Right forelimb (tissue), 1 donor: ENCODE measurements around the gene MAPKBP1.
"Not testable (repeated sequence)": the region's sequence is repeated elsewhere in the genome, so short reads cannot be mapped to it uniquely, and the experiment has no call there.

Experiments used
- DNase-seq: peaks from one replicate; pipeline ENCODE4 v3.0.0-alpha.2; 2018

MAPKBP1 gene

DNA sequence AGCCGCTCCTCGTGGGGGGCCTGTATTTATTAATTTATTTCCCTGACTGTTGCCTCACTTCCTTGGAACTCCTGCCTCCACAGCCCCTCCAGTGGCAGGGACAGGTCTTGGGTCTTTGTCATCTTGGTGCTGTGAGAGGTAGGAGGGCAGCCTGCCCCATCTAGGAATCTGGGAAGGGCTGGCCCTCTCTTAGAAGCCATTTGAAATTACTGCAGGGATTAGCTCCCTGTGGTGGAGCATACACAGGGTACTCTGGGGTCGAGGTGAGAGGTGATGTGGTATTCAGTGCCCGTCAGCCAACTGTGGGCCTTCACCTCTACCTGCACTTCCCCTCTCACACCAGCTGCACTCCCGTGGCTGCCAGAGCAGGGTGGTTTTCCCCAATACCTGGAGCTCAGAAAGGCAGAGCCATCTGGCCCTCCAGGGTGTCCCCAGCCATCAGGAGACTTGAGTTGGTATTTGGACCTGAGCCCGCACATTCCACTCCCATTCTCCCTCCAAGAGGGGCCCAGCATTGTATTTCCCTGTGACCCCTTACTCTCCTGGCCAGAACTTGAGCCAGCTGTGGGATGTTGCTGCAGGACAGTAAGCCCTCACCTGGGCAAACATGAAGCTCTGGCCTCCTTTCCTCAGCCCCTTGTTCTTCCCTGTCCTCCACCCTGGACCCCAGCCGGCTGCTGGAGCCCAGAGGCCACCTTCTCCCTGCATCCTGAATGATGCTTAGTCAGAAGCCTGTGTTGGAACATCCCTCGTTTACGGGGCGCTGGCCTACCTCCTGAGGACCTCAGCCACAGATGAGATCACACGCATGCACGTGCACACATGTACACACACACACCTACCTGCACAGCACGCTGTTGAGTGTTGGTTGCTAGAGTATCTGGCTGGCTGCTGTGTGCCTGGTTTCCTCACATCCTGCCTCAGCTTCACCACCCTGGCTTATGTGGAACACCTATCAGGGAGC is 51.6 kb downstream of the MAPKBP1 start:
- no peak for DNase-seq

DNA sequence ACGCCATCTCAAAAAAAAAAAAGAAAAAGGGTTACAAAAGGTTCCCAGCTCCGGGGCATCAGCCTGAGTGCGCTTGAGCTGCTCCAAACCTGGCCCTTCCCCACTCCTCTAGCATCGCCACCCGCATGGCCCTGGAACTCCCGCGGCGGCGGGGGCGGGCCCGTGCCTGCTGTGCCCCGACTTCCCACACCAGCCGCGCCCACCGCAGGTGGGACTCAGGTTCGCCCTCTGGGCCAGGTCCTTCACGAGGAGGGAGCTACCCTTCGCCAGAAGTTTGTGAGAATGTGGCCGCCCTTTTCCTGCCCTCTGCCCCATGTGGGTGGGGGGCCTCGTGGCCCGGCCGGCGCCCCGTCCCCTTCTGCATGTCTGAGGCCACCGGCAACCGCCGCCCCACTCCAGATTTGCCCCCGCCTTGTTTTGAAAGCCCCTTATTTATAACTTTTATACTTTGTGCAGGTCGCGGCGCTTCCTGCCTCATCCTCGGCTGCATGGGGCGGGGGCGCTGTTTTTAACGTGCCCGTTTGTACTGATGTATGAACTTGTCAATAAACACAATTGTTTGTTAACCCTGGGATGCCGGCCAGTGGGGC is 53.1 kb downstream of the MAPKBP1 start:
- DNase-seq, result peak; percentile 57

DNA sequence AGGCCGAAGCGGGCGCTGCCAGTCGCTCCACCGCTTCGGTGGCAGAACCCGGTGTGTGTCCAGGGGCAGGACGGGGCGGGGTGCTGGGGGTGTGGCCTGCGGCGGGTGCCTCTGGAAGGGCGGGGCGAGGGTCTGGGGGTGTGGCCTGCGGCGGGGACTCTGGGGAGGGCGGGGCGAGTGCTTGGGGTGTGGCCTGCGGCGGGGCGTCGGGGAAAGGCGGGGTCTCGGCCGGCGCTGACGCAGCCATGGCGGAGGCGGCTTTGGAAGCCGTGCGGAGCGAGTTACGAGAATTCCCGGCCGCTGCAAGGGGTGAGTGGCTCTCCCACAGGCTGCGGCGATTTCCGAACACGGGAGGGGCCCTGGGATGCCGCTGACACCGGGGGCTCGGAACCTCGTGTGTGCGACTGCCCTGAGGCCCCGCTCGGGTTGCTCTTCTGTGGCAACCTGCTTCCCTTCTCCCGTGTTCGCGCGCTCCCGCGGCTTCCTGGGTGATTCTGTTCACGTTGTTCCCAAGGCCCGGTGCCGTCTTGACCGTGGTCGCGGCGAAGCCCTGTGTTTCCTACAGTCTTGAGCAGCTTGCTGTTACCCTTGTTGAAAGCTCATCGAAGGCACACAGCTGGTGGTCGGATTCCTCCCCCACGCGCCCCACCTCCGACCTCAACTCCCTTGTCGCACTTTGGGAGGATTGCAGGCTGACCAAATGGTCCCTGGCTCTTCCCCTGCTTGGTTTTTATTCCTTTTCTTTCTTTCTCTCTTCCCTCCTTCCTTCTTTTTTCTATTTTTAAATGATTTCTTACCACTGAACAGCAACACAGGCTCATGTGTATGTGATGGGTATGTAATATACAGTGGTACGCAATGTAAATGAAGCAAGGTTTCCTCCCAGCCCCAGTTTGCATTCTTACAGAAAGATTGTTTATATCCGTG is 53.9 kb downstream of the MAPKBP1 start, which contains the start of gene JMJD7:
Gene JMJD7 (plus strand): TSS at position 213 of the 927 bp plus-strand sequence. CDS start 33 bp downstream, at position 246.
- peak; percentile 98 for DNase-seq

DNA sequence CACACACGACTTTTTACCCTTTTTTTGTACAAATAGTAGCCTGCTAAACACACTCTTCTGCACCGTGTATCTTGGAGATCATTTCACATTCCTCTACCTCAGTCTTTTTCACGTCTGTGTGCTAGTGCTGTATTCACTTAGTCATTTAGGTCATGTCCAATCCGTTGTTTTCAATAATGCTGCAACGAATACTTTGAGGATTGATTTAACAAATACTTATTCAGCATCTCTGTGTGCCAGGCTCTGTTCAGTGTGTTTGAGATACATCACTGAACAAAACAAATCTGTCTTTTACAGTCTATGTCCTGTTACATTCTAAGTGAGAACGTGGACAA is 54.5 kb downstream of the MAPKBP1 start:
- DNase-seq, result no peak

DNA sequence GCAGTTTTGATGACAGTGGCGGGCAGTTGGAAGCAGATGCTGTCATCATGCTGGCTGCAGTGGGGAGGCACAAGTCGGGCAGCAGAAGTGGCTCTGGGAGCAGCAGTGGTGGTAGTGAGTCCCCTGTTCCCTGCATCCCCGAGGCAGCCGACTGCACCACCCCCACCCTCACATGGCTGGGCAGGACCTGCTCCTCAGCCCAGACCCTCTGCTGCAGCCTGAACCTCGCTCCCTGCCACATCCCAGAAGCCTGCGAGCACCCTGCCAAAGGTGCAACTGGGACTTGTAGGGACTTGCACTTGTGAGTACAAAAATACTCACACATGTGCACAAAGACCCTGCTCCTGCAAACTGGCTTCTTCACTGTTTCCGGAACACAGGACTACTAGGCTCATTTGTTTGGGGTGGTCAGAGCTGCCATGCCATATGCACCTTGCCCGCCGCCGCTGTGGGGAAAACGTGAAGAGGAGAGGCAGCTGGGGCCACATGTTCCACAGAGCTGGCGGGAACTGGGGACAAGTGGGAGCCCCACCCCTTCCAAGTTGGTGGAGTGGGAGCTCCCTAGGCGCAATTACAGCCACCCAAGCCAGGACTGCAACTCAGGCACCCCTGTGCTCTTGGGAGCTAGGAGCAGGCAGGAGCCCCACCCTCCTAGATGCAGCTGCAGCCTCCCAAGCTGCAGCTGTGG is 55.8 kb downstream of the MAPKBP1 start:
- no peak for DNase-seq

DNA sequence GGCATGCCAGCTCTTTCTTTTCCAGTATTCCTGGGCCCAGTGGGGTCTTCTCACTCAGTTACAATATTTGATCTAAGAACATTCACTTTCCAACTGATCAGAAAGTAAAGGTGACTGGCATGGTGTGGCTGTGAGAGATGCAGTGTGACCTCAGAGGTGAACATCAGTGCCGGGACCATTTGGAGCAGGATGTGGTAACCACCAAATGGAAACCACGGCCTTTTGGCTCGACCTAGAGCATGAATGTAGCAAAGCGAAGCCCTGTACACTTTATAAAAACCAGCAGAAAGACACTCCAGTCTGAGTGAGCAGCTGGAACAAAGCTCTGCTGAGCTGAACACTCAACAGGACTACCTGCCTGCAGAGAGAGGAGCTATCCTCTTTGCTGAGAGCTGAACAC is 57.0 kb downstream of the MAPKBP1 start:
- not testable (repeated sequence) for DNase-seq

DNA sequence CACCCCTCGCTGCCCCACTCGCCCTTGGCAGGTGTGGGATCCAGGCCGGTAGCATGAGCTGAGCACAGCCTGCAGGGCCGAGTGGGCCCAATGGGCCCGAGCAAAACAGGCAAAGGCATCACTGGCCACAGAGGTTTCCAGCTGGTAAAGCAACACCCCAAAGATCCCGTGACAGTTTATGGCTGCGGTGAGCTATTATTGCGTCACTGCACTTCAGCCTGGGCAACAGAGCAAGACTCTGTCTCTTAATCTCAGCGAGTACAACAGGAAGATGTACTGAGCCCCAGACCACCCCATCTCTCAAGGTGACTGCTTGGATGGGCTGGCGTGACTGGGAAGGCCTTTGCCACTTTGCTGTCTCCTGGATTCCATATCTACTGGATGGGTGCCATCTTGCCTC is 57.9 kb downstream of the MAPKBP1 start:
- DNase-seq, result no peak

DNA sequence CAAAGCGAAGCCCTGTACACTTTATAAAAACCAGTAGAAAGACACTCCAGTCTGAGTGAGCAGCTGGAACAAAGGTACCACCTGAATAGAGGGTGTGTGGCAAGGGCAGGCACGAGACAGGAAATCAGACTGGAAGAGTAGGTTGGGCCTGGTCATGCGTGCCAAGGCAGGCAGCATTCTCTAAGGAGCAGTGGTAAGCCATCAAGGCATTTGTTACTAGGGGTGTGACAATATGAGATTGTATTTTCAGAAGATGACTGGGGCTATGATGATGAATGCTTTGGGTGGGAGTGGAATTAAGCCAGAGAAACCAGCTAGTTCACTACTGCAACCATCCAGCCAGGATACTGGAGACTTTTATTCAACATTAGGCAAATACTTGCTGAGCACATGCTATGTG is 58.6 kb downstream of the MAPKBP1 start:
- DNase-seq, result no peak

DNA sequence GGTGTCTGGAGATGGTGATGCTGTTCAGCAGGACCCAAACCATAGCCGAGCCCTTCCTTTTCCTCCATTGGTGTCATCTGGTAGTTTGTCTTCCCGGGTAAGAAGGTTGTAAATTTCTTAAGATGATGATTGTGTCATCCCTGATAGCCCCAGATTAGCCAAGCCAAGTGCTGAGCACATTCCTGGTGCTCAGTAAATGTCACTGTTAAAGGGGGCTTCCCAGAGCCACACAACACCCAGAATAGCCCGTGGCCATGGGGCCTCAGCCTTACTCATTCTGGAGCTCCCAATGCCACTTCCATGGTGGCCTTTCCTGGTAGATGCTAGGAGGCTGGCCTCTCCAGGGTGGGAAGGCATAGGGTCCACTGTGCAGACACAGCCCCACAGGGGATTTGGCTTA is 59.8 kb downstream of the MAPKBP1 start:
- DNase-seq, result no peak

DNA sequence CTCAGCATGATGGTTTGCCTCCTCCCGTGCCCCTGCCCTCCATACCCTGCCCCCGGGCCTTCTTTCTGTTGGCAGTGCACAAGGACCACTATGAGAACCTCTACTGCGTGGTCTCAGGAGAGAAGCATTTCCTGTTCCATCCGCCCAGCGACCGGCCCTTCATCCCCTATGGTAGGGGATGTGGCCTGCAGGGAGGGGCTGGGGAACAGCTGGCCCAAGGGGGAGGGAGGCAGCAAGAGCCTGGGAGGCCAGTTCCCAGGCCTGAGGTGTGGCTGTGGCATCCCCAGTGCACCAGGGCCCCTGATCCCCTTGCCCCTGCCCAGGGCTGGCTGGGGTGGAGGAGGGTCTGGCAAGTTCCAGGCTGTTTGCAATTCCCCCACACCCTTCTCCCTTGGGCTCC is 61.8 kb downstream of the MAPKBP1 start:
- no peak for DNase-seq

DNA sequence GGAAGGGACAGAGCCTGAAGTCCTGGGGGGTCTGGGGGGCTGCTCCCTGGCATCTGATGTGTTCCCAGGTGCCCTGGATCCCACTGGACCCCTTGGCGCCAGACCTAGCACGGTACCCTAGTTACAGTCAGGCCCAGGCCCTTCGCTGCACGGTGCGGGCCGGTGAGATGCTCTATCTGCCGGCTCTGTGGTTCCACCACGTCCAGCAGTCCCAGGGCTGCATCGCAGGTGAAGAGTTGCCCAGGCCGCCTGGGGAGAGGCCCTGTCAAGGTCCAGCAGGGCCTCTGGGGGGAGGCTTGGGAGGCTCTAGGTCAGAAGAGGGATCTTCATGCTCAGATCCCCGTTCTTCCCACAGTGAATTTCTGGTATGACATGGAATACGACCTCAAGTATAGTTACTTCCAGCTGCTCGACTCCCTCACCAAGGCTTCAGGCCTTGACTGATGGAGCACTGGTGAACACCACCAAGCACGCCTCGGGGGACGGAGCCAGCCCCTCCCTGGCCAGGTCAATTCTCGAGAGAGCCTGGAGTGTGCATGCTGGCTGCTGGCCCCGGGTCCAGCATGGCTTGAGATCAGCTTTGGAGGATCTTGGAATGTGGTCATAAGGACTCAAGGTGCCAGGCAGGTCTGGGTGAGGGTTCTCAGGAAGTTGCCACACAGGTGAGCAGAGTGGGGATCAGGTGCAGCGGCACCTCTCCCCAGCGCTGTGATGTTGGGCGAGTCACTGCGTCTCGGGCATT is 62.6 kb downstream of the MAPKBP1 start:
- no peak for DNase-seq

DNA sequence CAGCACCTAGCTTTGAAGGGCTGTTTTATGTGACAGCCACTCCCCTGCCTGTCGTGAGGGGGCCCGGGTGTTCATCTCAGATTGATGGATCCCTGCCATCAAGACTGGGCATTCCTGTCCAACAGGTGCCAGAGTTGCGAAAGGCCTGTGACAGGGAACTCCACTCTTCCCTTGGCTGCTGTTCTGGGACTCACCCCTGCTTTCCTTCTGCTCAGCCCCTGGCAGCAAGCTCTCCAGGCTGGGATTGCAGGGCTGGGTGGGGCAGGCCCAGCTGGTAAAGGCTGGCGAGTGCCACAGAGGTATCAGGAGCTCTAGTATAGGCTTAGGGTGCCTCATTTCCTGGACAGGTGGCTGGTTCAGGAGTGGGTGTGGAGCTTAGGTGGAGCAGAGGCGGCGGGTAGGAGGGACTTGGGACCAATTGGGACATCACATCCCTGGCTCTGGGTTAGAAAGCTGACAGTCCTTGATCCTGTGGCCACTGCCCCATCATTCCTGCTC is 64.2 kb downstream of the MAPKBP1 start, which contains the start of gene PLA2G4B:
Gene PLA2G4B (plus strand): TSS at position 448 of the 498 bp plus-strand sequence. CDS start 67 bp downstream, outside the sequence.
- DNase-seq, result no peak

DNA sequence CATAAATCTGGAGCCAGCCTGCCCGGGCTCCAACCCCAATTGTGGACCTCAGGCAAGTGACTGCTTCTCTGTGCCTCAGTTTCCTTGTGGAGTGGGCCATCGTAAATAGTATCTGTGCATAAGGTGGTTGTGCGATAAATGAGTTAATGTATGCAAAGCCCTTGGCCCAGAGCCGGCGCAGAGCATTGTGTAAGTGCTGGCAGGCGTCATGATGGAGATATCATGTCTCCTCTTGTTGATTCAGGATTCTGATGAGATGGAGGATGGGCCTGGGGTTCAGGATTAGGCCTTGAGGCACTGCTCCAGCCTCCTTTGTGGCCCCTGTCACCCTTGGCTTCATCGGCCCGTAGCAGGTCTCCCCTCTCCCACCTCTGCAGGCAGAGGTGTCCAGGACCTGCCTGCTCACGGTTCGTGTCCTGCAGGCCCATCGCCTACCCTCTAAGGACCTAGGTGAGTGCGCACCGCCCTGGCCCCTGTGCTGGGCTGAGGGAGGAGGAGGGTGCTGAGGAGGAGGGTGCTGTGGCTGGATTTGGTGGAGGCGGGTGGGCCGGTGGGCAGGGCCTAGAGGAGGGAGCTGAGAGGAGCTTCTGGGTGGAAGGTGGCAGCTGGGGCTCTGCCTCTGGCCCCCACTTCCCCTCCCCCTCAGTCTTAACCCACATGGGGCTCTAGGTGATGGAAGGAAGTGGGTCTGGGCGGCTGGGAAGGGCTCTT is 65.7 kb downstream of the MAPKBP1 start:
- DNase-seq, result no peak

DNA sequence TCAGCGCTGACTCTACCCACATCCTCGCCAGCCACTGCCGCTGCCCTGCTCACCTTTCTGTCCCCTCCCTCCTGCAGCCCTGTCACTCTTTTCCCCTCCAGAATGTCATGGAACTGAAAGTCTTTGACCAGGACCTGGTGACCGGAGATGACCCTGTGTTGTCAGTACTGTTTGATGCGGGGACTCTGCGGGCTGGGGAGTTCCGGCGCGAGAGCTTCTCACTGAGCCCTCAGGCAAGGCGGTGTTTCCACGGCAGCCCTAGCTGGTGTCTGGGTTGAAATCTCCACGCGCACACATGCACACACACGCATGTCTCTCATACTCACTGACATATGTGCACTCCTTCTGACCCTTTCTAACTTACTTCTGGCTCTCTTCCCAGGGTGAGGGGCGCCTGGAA is 66.4 kb downstream of the MAPKBP1 start:
- DNase-seq, result no peak

DNA sequence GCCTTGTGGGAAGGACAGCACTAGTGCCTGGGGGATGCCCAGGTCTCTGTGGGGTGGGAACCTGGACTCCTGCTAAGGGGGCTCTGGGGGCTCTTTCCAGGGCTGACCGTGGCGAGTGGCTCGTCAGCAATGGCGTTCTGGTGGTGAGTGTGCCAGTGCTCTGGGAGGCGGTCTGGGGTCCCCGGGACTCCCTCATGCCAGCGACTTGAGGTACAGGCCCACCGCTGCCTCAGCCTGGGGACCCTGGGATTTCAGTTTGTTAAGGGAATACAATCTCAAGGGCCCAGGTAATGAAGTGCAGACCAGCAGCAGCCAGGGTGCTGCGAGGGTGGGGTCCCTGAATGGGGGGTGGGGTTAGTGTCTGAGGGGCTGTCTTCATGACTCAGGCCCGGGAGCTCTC is 66.8 kb downstream of the MAPKBP1 start:
- no peak for DNase-seq

DNA sequence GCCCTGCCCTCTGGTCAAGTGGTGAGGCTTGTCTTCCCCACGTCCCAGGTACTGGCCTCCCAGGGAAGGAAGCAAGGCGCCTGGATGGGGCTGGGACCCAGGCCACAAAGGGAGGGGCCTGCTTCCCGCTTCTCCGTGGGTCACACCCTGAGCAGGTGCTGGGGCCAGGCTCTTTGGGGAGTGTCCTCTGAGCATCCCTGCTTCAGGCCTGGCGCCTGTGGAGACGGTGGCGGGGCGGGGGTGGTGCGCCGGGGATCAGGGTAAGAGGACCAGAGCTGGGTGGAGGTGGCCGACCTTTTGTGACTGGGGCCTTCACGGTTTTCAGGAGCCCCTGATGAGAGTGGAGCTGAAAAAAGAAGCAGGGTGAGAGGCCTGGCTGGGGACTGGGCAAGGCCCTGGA is 67.9 kb downstream of the MAPKBP1 start:
- no peak for DNase-seq

DNA sequence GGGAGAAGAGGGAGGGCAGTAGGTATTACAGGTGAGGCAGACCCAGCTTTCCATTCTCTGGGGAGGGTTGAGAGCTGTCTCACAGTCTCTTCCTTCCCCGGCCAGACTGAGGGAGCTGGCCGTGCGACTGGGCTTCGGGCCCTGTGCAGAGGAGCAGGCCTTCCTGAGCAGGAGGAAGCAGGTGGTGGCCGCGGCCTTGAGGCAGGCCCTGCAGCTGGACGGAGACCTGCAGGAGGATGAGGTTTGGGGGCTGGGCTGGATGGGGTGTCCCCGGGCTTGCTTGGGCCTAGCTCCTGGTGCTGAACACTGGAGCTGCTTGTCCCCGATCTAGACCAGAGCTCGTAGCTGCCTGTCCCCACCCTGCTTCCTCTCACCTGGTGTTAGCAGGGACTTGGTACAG is 69.3 kb downstream of the MAPKBP1 start:
- DNase-seq, result no peak

DNA sequence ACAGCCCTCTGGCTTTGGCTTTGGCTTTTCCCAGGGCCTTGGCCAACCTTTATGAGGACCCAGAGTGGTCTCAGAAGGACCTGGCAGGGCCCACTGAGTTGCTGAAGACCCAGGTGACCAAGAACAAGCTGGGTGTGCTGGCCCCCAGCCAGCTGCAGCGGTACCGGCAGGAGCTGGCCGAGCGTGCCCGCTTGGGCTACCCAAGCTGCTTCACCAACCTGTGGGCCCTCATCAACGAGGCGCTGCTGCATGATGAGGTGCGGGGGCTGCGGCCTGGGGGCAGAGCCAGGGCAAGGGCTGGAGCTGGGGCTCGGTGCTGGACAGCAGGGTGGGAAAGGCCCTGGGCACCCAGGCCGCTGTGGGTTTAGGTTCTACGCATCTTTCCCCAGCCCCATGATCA is 70.5 kb downstream of the MAPKBP1 start:
- no peak for DNase-seq

DNA sequence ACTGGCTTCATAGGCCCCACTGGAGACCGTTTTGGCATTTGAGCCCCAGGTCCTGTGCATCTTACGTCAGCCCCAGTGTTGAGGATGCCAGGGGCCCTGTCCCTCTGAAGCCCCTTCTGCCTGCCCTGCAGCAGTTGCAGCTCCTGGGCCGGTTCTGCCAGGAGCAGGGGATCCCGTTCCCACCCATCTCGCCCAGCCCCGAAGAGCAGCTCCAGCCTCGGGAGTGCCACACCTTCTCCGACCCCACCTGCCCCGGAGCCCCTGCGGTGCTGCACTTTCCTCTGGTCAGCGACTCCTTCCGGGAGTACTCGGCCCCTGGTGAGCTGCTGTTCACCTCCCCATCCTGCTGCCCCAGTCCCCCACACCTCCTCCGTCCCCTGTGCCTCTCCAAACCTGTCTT is 72.9 kb downstream of the MAPKBP1 start:
- DNase-seq, result no peak

DNA sequence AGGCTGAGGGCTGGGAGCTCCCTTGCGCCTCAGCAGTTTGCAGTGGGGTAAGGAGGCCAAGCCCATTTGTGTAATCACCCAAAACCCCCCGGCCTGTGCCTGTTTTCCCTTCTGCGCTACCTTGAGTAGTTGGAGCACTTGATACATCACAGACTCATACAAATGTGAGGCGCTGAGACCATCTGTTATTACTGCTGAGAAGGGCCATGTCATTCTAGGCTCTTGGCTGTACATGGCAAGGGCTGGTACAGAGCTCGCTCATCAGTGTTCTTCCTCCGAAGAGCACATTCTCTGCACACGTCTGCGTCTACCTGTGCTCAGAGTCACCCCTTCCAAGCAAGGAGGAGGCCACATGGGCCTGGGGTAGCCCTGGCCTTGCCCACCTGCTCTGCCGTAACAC is 73.7 kb downstream of the MAPKBP1 start:
- no peak for DNase-seq

DNA sequence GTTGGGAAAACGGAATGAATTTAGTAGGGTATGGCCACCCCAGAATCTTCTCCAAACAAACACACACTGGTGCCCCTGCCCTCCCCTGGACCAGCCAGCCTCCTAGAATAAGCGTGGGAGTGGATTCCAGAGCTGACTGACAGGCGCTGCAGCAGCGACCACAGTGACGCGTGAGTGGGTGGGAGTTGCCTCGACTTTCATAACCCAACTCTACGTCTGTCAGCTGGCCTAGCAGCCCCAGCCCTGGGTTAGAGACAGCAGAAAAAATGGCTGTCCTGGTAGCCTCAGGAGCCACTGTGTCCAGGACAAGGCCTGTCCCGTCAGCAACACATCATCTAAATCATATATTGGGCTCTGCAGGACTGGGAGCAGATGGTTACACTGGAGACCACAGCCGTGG is 74.3 kb downstream of the MAPKBP1 start:
- DNase-seq, result no peak
